ENCODE measurements around the gene WDR11. TPM values are rescaled to one million over a fixed set of nuclear protein-coding genes. Genes with fewer than 3 reads are reported as not detected.
A peak's percentile ranks its signal among the peaks of the same experiment; 100 is the strongest.

The WDR11 gene
- total and polyA plus RNA-seq, 2 donors from 2014 or later = 20.5 to 60.8 TPM

DNA sequence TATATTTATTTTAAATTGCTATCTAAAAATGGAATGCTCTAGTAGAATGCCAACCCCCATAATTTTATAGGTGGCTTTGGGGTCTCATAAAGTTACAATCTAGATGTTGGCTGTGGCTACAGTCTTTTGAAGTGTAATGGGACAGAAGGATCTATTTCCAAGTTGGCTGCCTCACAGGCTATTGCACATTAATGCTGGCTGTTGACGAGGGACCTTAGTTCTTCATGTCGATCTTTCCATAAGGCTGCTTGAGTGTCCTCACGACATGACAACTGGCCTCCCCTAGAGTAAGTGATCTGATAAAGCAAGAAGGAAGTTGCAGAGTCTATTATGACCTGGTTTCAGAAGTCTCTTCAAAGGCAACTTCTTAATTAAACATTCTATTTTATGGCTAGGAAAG, 36.3 kb downstream of the WDR11 start:
- H3K4me1 ChIP-seq (ENCODE audit: control insufficient read depth in 2 of 3, insufficient read depth in 2 of 3, low read depth in 1 of 3, low read length in 3 of 3) = no peaks in the 10 kb centered on the region
- peaks cover 5 to 43% (median 17%) of the 10 kb centered on the region in 3 donors for H3K36me3 ChIP-seq (ENCODE audit: control insufficient read depth in 2 of 3, insufficient read depth in 3 of 3, low read length in 3 of 3)
- H3K27me3 ChIP-seq (ENCODE audit: control insufficient read depth, insufficient read depth, low read length) = no peaks in the 10 kb centered on the region
- H3K9ac ChIP-seq (ENCODE audit: low read length in 3 of 3) = no peak overlapping the region
- no peak overlapping the region for H3K27ac ChIP-seq (ENCODE audit: low read depth in 2 of 2, low read length in 2 of 2)
- intact Hi-C loops (cut with DNase I) = no loop called here
- DNase-seq = peak in 1 of 5 donors; percentile 1
- TF ChIP-seq, protein P1, sequence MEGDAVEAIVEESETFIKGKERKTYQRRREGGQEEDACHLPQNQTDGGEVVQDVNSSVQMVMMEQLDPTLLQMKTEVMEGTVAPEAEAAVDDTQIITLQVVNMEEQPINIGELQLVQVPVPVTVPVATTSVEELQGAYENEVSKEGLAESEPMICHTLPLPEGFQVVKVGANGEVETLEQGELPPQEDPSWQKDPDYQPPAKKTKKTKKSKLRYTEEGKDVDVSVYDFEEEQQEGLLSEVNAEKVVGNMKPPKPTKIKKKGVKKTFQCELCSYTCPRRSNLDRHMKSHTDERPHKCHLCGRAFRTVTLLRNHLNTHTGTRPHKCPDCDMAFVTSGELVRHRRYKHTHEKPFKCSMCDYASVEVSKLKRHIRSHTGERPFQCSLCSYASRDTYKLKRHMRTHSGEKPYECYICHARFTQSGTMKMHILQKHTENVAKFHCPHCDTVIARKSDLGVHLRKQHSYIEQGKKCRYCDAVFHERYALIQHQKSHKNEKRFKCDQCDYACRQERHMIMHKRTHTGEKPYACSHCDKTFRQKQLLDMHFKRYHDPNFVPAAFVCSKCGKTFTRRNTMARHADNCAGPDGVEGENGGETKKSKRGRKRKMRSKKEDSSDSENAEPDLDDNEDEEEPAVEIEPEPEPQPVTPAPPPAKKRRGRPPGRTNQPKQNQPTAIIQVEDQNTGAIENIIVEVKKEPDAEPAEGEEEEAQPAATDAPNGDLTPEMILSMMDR (IDR thresholded peaks at IDR 0.05; ENCODE audit: borderline replicate concordance, extremely low read depth, insufficient read depth) = no peak
- FAIRE-seq = no peak
- no peaks in the 10 kb centered on the region for H3K9me3 ChIP-seq (ENCODE audit: control insufficient read depth in 2 of 3, insufficient read depth in 1 of 3, low read length in 3 of 3)
- H3K4me3 ChIP-seq (ENCODE audit: low read length in 3 of 3) = no peak overlapping the region

DNA sequence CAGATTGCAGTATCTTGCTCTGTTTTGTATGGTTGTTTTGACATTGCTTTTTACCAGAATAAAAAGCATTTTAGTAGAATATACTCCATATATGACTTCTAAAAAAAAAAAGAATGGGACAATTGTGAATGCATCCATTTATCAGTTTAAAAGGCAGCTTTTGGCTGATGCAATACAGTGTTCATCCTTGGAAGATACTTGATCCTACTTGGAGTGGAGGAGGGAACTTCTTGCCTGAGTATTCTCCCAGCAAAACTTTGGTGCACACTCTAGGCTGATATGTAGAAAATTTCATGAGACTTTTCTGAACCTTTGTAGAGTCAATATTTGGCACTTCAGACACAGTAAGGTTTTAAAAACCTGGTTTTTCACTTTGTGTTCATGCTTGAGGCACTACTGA, 40.2 kb downstream of the WDR11 start:
- Histone ChIP-seq H3K27ac (ENCODE audit: low read depth in 2 of 2, low read length in 2 of 2) (no peak overlapping the region), H3K4me1 (ENCODE audit: control insufficient read depth in 2 of 3, insufficient read depth in 2 of 3, low read depth in 1 of 3, low read length in 3 of 3) (no peaks in the 10 kb centered on the region), H3K9me3 (ENCODE audit: control insufficient read depth in 2 of 3, insufficient read depth in 1 of 3, low read length in 3 of 3) (no peaks in the 10 kb centered on the region), H3K4me3 (ENCODE audit: low read length in 3 of 3) (no peak overlapping the region), H3K9ac (ENCODE audit: low read length in 3 of 3) (no peak overlapping the region), H3K27me3 (ENCODE audit: control insufficient read depth, insufficient read depth, low read length) (no peaks in the 10 kb centered on the region), H3K36me3 (ENCODE audit: control insufficient read depth in 2 of 3, insufficient read depth in 3 of 3, low read length in 3 of 3) (peaks cover 0 to 30% (median 10%) of the 10 kb centered on the region in 3 donors)
- DNase-seq (no peak), FAIRE-seq (no peak)
- TF ChIP-seq, protein P1 (IDR thresholded peaks at IDR 0.05; ENCODE audit: borderline replicate concordance, extremely low read depth, insufficient read depth) = no peak
- intact Hi-C loops (cut with DNase I) = no loop called here

DNA sequence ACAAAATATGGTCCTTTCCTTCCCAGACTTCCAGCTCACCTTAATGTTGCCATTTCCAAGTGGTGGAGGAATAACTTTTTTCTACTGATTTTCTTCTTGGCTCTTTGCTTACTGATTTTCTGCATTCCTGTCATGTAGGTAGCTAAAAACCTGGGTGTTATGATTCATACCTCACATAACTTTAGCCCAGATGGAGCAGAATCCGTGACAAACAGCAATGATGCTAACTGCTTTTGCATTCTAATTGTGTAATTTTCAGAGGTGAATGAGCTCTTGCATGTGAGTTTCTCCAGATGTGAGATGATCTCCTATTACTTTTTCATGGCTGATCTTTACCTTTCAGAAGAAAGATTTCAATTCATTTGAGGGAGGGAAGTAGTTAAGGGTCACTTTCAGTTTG, 43.4 kb downstream of the WDR11 start:
- no peak for DNase-seq
- TF ChIP-seq, protein P1 (IDR thresholded peaks at IDR 0.05; ENCODE audit: borderline replicate concordance, extremely low read depth, insufficient read depth) = no peak
- intact Hi-C loops (cut with DNase I) = no loop called here
- no peak overlapping the region for H3K4me3 ChIP-seq (ENCODE audit: low read length in 3 of 3)
- peaks cover 0 to 21% (median 7%) of the 10 kb centered on the region in 3 donors for H3K36me3 ChIP-seq (ENCODE audit: control insufficient read depth in 2 of 3, insufficient read depth in 3 of 3, low read length in 3 of 3)
- H3K4me1 ChIP-seq (ENCODE audit: control insufficient read depth in 2 of 3, insufficient read depth in 2 of 3, low read depth in 1 of 3, low read length in 3 of 3) = no peaks in the 10 kb centered on the region
- H3K27ac ChIP-seq (ENCODE audit: low read depth in 2 of 2, low read length in 2 of 2) = no peak overlapping the region
- no peak for FAIRE-seq
- no peak overlapping the region for H3K9ac ChIP-seq (ENCODE audit: low read length in 3 of 3)
- H3K9me3 ChIP-seq (ENCODE audit: control insufficient read depth in 2 of 3, insufficient read depth in 1 of 3, low read length in 3 of 3) = no peaks in the 10 kb centered on the region
- H3K27me3 ChIP-seq (ENCODE audit: control insufficient read depth, insufficient read depth, low read length) = no peaks in the 10 kb centered on the region

DNA sequence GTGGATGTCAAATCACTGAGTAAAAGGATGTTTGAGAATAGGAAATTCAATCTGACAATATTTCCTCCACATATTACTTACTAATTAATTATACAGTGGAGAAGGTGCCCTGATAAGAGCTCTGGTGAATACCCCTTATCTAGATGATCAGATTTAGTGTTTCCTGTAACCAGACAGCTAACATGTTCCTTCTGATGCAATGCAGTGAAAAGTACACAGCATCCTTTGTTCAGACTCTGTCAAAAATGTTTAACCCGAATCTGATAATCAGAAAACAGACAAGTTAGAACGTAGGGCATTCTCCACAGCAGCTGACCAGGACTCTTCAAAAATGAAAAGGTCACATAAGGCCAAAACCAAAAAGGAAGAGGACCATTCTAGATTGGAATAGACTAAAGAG, 46.2 kb downstream of the WDR11 start:
- no peak overlapping the region for H3K4me3 ChIP-seq (ENCODE audit: low read length in 3 of 3)
- DNase-seq = no peak
- H3K27me3 ChIP-seq (ENCODE audit: control insufficient read depth, insufficient read depth, low read length) = no peaks in the 10 kb centered on the region
- intact Hi-C loops (cut with DNase I) = no loop called here
- FAIRE-seq = no peak
- TF ChIP-seq, protein P1 (IDR thresholded peaks at IDR 0.05; ENCODE audit: borderline replicate concordance, extremely low read depth, insufficient read depth) = no peak
- no peak overlapping the region for H3K9ac ChIP-seq (ENCODE audit: low read length in 3 of 3)
- no peak overlapping the region for H3K27ac ChIP-seq (ENCODE audit: low read depth in 2 of 2, low read length in 2 of 2)
- no peaks in the 10 kb centered on the region for H3K4me1 ChIP-seq (ENCODE audit: control insufficient read depth in 2 of 3, insufficient read depth in 2 of 3, low read depth in 1 of 3, low read length in 3 of 3)
- peaks cover 0 to 7% (median 6%) of the 10 kb centered on the region in 3 donors for H3K36me3 ChIP-seq (ENCODE audit: control insufficient read depth in 2 of 3, insufficient read depth in 3 of 3, low read length in 3 of 3)
- no peaks in the 10 kb centered on the region for H3K9me3 ChIP-seq (ENCODE audit: control insufficient read depth in 2 of 3, insufficient read depth in 1 of 3, low read length in 3 of 3)

Measured in kidney (tissue), 14 donors.